ENCODE results near the gene NAPEPLD.

DNA sequence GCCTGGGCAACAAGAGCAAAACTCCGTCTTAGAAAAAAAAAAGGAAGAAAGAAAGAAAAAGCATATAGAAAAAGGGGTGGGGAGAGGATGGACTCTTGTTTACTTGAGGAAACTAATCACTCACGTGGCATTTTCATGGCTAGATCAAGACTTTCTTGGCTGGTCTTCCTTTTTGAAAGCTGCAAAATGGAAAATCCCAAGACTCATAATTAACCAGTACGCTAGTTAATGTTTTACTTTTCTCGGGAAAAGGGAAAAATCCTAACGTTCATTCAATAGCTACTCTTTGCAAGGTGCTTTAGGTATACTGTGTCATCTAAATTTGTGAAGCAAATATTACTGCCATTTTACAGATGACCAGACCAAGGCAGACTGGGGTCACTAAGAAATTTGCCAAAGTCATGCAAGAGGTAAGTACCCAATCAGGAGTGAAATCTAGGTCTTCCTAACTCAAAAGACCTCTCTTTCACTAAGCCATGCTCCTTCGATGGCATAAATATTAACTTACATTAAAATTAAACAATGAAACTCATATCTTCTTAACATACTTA is 24.4 kb downstream of the NAPEPLD start:
- TF ChIP-seq, protein P1, sequence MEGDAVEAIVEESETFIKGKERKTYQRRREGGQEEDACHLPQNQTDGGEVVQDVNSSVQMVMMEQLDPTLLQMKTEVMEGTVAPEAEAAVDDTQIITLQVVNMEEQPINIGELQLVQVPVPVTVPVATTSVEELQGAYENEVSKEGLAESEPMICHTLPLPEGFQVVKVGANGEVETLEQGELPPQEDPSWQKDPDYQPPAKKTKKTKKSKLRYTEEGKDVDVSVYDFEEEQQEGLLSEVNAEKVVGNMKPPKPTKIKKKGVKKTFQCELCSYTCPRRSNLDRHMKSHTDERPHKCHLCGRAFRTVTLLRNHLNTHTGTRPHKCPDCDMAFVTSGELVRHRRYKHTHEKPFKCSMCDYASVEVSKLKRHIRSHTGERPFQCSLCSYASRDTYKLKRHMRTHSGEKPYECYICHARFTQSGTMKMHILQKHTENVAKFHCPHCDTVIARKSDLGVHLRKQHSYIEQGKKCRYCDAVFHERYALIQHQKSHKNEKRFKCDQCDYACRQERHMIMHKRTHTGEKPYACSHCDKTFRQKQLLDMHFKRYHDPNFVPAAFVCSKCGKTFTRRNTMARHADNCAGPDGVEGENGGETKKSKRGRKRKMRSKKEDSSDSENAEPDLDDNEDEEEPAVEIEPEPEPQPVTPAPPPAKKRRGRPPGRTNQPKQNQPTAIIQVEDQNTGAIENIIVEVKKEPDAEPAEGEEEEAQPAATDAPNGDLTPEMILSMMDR (IDR thresholded peaks at IDR 0.05): no peak
- no peak for TF ChIP-seq POLR2A (IDR thresholded peaks at IDR 0.05)
